ENCODE measurements around the gene TBC1D22A. TPM values are rescaled to one million over a fixed set of nuclear protein-coding genes. Genes with fewer than 3 reads are reported as not detected.

The TBC1D22A gene
- total RNA-seq, 1 donor from 2014 or later = 41.0 TPM

DNA sequence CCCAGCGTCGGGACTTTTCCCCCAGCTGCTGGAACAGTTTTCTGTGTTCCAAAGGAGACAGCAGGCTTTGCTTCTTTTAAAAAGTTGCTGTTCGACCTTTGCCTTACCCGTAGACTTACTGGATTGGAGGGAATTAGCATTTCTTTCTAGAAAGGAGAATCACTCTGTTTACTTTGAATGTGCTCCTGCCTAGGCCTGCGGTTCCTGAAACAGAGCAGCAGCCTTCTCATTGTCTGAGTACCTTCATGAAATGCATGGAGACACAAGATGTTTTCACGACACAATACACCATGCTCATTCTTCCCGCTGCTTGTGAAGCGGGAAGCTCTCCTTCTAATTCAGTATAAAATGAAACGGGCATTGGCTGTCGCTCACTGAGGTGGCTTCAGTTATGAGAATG, 196.2 kb downstream of the TBC1D22A start:
- no peak overlapping the region for H3K27ac Mint-ChIP-seq
- H3K36me3 Mint-ChIP-seq (ENCODE audit: low read depth) = no peaks in the 10 kb centered on the region
- intact Hi-C loops (cut with micrococcal nuclease) = no loop called here
- no peaks in the 10 kb centered on the region for H3K27me3 Mint-ChIP-seq
- H3K9me3 Mint-ChIP-seq = no peaks in the 10 kb centered on the region
- H3K4me3 Mint-ChIP-seq = no peak overlapping the region
- no peaks in the 10 kb centered on the region for H3K4me1 Mint-ChIP-seq
- DNase-seq = no peak

DNA sequence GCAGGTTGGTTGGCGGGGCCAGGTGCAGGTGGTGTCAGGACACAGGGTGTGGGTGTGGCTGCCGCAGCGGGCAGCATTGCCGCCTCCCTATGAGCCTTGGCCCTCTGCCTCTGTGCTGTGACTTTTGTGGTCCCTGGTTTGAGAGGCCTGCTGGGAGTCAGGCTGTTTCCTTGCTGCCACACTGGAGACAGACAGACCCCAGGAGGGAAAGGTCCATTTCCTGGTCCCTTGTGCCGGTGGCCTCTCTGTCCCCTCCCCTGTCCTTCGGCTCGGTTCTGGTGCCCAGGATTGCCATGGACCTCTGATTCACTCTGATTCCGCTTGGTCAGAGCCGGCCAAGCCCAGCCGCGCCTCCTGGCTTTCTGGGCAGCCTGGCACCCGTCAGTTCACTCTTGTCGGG, 196.9 kb downstream of the TBC1D22A start:
- intact Hi-C loops (cut with micrococcal nuclease) = no loop called here
- Mint-ChIP-seq H3K36me3 (ENCODE audit: low read depth) (no peaks in the 10 kb centered on the region), H3K4me1 (no peaks in the 10 kb centered on the region), H3K4me3 (no peak overlapping the region), H3K27ac (no peak overlapping the region), H3K27me3 (no peaks in the 10 kb centered on the region), H3K9me3 (no peaks in the 10 kb centered on the region)
- DNase-seq = no peak

DNA sequence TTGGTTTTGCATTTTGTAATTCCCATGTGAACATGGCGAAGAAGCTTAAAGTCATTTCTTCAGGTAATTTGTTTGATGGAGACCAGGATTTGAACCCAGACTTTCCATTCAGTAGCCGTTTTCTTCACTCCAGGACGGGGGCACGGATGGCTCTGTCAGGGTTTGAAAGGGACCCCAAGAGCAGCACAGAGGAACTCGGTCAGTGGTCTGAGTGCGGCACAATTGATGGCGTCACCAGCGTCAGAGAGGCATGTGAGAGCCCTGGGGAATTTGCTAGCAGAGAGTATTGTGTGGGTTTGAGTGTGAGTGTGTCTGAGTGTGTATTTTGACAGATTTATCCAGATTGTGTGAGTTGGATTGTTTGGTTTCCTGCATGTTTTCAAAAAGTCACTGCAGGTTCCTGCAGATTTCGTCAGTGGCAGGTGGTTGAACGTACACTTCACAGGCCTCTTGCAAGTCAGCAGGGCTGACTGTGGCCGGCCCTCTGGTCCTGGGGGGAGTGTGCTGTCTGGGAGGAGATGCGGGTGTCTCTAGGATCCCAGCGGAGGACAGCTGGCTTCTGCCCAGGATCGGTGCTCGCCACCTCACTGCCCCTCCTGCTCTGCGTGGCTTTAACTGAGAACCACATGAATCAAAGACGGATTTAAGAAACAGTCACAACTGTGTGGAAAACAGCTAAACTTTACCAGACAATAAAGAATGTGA, 199.3 kb downstream of the TBC1D22A start:
- intact Hi-C loops (cut with micrococcal nuclease) = no loop called here
- no peak for DNase-seq
- no peaks in the 10 kb centered on the region for H3K4me1 Mint-ChIP-seq
- no peak overlapping the region for H3K4me3 Mint-ChIP-seq
- H3K27ac Mint-ChIP-seq = no peak overlapping the region
- no peaks in the 10 kb centered on the region for H3K9me3 Mint-ChIP-seq
- peaks cover 2% of the 10 kb centered on the region for H3K36me3 Mint-ChIP-seq (ENCODE audit: low read depth)
- H3K27me3 Mint-ChIP-seq = no peaks in the 10 kb centered on the region

DNA sequence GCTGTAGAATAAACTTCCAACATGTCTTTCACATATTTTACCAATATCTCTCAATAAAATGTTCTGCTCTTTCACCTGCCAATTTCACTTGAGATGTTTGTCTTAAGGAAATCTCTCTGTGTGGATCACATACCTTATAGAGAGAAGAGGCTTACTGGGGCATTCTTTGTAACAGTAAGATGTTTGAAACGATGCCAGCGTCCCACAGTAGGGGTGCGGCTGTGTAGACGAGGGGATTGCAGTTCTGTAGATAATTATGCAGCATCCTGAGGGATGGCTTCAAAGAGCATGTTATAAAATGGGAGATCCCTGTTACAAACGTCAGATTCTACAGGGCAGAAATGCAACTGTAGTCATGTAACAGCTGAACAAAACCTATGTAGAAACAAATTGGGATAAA, 200.0 kb downstream of the TBC1D22A start:
- intact Hi-C loops (cut with micrococcal nuclease) = no loop called here
- H3K9me3 Mint-ChIP-seq = no peaks in the 10 kb centered on the region
- H3K4me3 Mint-ChIP-seq = no peak overlapping the region
- no peaks in the 10 kb centered on the region for H3K27me3 Mint-ChIP-seq
- H3K27ac Mint-ChIP-seq = no peak overlapping the region
- no peak for DNase-seq
- H3K36me3 Mint-ChIP-seq (ENCODE audit: low read depth) = peaks cover 2% of the 10 kb centered on the region
- H3K4me1 Mint-ChIP-seq = no peaks in the 10 kb centered on the region

DNA sequence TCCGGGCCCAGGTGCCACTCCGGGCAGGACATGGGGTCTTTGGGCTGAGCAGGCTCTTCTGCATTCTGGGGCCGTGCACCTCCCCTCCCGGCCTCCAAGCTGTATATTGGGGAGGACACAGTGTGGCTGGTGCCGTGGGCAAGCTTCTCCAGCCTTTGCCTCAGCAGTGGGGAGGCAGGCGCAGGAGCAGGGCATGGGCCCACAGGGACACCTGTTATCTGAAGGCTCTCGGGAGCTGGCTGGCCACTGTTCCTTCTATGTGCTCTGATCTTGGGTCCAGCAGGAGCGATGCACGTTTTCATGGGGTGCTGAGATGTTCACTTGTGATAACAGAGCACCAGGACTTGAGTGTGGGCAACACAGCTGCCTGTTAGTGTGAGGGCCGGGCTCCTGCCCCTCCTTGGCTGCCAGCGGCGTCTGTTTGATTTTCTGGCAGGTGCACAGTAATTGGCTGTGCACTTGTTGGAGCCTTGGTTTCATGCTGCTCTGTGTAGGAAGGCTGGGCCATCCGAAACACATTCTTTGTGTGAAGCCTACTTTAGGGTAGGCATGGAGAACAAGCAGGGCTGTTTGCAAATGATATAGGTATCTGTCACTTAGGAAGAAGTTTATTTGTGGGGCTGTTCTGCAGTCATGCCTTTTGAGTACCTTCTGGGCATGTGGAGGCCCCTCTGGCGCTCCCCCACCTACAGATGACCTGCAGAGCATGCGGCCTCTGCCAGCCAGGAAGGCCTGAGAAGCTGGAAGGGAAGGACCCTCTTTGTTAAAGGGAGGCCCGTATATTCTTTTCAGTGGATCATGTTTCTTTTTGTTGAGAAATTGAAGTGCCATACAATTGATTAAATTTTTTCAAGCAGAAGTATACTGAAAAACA, 201.5 kb downstream of the TBC1D22A start:
- peaks cover 2% of the 10 kb centered on the region for H3K4me1 Mint-ChIP-seq
- intact Hi-C loops (cut with micrococcal nuclease) = no loop called here
- no peaks in the 10 kb centered on the region for H3K9me3 Mint-ChIP-seq
- H3K36me3 Mint-ChIP-seq (ENCODE audit: low read depth) = peaks cover 2% of the 10 kb centered on the region
- H3K27ac Mint-ChIP-seq = no peak overlapping the region
- no peak overlapping the region for H3K4me3 Mint-ChIP-seq
- H3K27me3 Mint-ChIP-seq = no peaks in the 10 kb centered on the region
- DNase-seq = no peak

DNA sequence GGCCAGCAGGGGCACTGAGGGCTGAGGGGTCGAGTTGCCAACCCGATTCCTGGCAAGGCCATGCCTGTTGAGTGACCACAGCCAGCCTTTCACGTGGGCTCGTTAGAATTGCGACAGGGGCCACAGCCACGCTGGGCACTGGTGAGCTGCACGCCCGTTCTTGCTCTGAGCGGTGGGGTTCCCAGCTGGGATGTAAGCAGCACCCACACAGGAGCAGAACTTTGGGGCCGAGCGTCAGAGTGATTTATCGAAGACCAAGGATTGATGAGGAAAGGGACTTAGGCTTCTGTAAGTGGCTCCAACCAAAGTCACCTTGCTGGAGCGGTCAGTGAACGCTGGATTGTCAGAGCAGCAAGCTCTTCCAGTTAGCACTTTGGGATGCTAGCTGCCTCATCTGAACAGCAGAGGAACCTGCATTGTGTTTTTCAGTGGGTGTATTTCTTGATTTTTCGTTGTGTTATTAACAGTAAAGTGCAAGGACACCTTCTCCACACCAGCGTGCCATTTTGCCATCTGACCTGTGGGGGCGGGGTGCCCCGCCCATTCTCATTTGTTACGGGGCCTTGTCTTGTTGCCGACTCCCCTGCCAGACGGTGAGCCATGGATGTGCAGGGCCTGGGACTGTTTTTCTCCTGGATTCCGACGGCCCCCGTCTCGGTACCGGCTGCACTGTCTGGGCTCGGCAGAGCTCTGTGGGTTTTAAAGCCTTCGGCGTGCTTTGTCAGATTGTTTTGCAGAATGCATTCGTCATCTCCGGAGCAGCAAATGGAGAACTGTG, 202.5 kb downstream of the TBC1D22A start:
- H3K27me3 Mint-ChIP-seq = no peaks in the 10 kb centered on the region
- H3K9me3 Mint-ChIP-seq = no peaks in the 10 kb centered on the region
- no peak overlapping the region for H3K4me3 Mint-ChIP-seq
- H3K27ac Mint-ChIP-seq = no peak overlapping the region
- H3K36me3 Mint-ChIP-seq (ENCODE audit: low read depth) = peaks cover 2% of the 10 kb centered on the region
- intact Hi-C loops (cut with micrococcal nuclease) = no loop called here
- H3K4me1 Mint-ChIP-seq = peaks cover 11% of the 10 kb centered on the region
- DNase-seq = no peak

DNA sequence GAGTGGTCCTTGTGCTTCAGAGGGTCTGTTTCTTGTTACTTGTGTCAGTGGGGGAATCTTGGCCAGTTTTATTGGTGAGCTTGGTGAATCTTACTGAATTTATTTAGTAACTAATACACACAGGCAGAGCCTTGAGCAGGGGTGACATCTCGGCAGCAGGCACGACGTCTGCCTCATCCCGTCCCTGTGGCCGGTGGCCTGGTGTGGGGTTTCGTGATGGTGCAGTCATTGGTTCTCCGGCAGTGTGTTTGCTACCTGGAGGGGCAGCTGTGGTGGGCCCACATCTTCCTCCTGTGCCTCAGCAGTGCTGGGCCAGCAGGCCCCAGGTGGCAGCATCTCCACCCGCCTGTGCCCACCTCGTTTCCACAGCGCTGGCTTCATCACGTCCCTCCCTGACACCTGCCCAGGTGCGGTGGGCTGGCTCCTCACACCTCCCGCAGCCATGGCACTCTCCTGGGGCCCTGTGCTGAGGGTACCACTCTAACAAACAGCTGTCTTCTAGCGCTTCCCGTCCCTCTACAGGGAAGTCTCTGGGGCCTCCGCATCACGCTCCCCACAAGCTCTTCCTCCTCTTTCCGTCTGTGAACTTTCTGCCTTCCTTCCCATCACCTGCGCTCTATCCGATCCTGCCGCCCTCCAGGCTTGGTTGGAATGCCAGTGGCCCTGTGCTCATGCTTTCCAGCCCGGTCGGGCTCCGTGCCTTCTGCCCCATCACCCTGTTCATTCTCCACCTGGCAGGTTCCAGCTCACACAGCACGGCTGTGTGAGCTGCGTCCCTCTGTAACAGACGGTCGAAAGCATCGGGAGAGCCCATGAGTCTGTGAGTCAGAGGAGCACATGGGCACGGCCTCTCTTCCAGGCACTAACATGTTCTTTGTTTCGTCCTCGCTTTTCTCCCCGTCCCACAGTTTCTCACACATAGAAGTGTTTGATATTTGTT, 203.4 kb downstream of the TBC1D22A start:
- Mint-ChIP-seq H3K27me3 (no peaks in the 10 kb centered on the region), H3K4me1 (peaks cover 16% of the 10 kb centered on the region), H3K27ac (no peak overlapping the region), H3K4me3 (no peak overlapping the region), H3K9me3 (no peaks in the 10 kb centered on the region), H3K36me3 (ENCODE audit: low read depth) (peaks cover 2% of the 10 kb centered on the region)
- intact Hi-C loops (cut with micrococcal nuclease) = no loop called here
- no peak for DNase-seq

DNA sequence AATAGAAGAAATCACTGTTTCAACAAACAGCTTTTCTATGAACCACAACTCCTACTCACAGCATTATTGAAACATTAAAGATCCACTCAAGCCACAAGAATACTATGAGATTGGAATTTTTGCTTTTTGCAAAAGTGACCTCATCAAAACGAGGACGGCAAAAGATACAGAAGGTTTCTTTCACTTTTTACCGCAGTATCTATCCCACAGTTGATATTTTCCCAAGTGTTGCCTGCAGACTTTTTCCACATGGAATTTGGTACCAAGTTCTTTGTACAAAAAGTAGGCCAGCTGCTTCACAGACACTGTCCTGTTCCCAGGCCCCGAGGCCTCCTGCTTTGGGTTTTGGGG, 204.0 kb downstream of the TBC1D22A start:
- peaks cover 16% of the 10 kb centered on the region for H3K4me1 Mint-ChIP-seq
- H3K27me3 Mint-ChIP-seq = no peaks in the 10 kb centered on the region
- intact Hi-C loops (cut with micrococcal nuclease) = no loop called here
- H3K27ac Mint-ChIP-seq = no peak overlapping the region
- no peak overlapping the region for H3K4me3 Mint-ChIP-seq
- no peaks in the 10 kb centered on the region for H3K9me3 Mint-ChIP-seq
- no peak for DNase-seq
- H3K36me3 Mint-ChIP-seq (ENCODE audit: low read depth) = peaks cover 2% of the 10 kb centered on the region

DNA sequence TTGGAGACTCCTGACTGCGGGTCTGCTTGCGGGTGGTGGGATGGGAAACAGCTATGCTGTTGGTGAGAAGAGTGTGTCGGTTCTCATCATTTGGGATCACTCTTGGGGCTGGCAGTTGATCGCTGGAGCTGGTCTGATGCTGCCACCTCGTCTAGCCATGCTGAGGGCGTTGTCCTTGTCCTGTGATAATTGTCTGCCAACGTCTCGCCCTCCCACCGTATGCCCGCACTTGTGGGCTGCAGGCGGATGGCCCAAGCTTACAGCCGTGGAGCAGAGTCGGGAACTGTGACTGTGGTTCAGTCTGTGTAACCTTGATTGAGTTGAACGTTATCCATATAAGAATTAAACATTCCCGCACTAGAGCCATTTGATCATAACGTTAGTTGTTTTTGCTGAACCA, 204.4 kb downstream of the TBC1D22A start:
- H3K9me3 Mint-ChIP-seq = no peaks in the 10 kb centered on the region
- H3K27ac Mint-ChIP-seq = no peak overlapping the region

DNA sequence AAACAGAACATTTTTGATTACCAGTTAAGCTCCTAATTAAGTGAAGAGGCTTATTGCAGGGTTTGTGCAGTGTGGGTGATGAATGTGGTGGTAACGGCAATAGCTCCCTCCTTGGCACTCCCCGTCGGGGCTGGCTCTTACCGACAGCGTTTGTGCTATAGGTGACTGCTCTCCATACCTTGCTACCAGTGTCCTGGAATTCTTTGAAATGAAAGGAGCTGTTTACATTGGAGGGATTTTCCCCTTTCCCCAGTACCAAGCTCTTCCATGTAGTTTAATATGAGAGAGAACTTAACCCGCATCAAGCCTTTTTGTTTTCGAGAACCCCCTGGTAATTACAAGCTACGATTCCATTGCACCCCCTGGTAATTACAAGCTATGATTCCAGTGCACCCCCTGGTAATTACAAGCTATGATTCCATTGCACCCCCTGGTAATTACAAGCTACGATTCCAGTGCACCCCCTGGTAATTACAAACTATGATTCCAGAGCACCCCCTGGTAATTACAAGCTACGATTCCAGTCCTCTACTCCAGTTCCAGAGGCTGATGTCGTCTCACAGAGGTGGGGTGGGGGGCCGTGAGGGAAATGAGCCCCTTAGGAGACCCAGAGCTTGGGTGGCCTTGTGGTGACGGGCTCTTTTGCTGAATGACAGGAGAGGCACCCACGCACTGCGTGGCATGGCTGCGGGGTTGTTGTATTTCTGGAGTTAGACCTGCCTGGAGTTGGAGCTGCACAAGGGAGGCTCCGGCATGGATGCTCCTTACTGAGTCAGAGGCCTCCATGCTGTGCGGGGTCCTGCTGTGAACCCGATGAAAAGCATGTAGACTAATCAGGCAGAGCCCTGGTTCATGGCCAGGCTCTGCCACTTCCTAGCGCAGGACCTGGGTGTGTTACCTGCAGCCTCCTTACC, 205.3 kb downstream of the TBC1D22A start:
- Mint-ChIP-seq H3K27me3 (no peaks in the 10 kb centered on the region), H3K4me1 (peaks cover 16% of the 10 kb centered on the region), H3K27ac (no peak overlapping the region), H3K4me3 (no peak overlapping the region), H3K36me3 (ENCODE audit: low read depth) (peaks cover 2% of the 10 kb centered on the region), H3K9me3 (no peaks in the 10 kb centered on the region)
- intact Hi-C loops (cut with micrococcal nuclease) = no loop called here
- DNase-seq = no peak

More for the DNA sequence above, 204.4 kb downstream of the TBC1D22A start:
- Mint-ChIP-seq H3K36me3 (ENCODE audit: low read depth) (peaks cover 2% of the 10 kb centered on the region), H3K4me3 (no peak overlapping the region), H3K4me1 (peaks cover 16% of the 10 kb centered on the region), H3K27me3 (no peaks in the 10 kb centered on the region)
- DNase-seq = no peak
- intact Hi-C loops (cut with micrococcal nuclease) = no loop called here

DNA sequence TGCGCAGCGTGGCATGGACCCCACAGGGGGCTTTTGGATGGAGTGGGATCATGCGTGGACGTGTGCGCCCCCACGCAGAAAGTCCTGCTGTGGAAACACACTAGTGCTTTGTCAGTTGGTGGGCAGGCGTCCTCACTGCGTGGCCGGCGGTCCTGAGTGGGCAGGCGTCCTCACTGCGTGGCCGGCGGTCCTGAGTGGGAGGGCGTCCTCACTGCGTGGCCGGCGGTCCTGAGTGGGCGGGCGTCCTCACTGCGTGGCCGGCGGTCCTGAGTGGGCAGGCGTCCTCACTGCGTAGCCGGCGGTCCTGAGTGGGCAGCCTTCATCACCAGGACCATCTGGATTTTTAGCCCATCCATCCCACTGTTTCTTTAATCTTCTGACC, 205.9 kb downstream of the TBC1D22A start:
- Mint-ChIP-seq H3K4me1 (peaks cover 16% of the 10 kb centered on the region), H3K27me3 (no peaks in the 10 kb centered on the region), H3K36me3 (ENCODE audit: low read depth) (peaks cover 2% of the 10 kb centered on the region), H3K27ac (no peak overlapping the region), H3K4me3 (no peak overlapping the region), H3K9me3 (no peaks in the 10 kb centered on the region)
- DNase-seq = no peak
- intact Hi-C loops (cut with micrococcal nuclease) = no loop called here

DNA sequence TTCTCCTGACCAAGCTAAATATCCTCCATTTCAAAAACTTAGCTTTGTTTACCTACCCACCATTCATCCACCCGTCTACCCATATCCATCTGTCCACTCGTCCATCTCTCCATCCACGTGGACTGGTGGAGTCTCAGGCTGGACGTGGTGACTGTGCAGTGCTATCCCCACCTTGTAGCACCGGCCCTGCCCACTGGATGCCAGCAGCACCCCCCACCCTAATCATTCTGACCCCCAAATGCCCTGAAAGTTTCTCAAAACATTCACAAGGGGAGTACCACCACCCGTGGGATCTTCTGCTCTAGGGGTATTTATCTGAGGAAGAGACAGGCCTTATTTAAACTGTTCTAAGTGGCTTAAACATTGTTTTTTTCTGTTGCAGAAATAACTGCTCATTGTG, 206.4 kb downstream of the TBC1D22A start:
- Mint-ChIP-seq H3K27me3 (no peaks in the 10 kb centered on the region), H3K9me3 (no peaks in the 10 kb centered on the region), H3K4me1 (peaks cover 16% of the 10 kb centered on the region), H3K36me3 (ENCODE audit: low read depth) (peaks cover 2% of the 10 kb centered on the region), H3K4me3 (no peak overlapping the region), H3K27ac (no peak overlapping the region)
- no peak for DNase-seq
- intact Hi-C loops (cut with micrococcal nuclease) = no loop called here

Measured in activated CD4-positive, alpha-beta T cell treated with anti-CD3 and anti-CD28 coated beads, Interleukin-2, amount 10 ng/mL, durations not matched to agents 24 days and 14 days (primary cell).